Upper lobe of left lung (tissue), 6 donors: ENCODE data around the gene AAMP. TPM values are rescaled to one million over a fixed set of nuclear protein-coding genes. Genes with fewer than 3 reads are reported as not detected.

ENCODE experiments used
- ATAC-seq, 2 donors: fragments of 200-7000 bp; cut with Tn5 transposase; one replicate each; pipeline ENCODE4 v1.9.1; 2022; ENCODE audit warnings: mild to moderate bottlenecking in 2 of 2, moderate library complexity in 2 of 2; ENCODE audit not compliant: low FRiP score in 2 of 2
- DNase-seq, 2 donors: peaks; one replicate each; pipeline ENCODE4 v3.0.0-alpha.2; 2019 to 2020
- H3K27ac ChIP-seq, 4 donors: fragments of 200-600 bp; sonication (generic); one replicate each; pipeline ENCODE4 v1.5.1; 2016 to 2019
- H3K27me3 ChIP-seq, 4 donors: fragments of 200-600 bp; sonication (generic); one replicate each; pipeline ENCODE4 v1.5.1; 2017 to 2019
- H3K36me3 ChIP-seq, 4 donors: fragments of 200-600 bp; sonication (generic); one replicate each; pipeline ENCODE4 v1.5.1; 2016 to 2019
- H3K4me1 ChIP-seq, 4 donors: fragments of 200-600 bp; sonication (generic); one replicate each; pipeline ENCODE4 v1.5.1; 2018 to 2019
- H3K4me3 ChIP-seq, 4 donors: fragments of 200-600 bp; sonication (generic); one replicate each; pipeline ENCODE4 v1.5.1; 2017 to 2019; ENCODE audit warnings: mild to moderate bottlenecking in 2 of 4, moderate library complexity in 1 of 4
- H3K9me3 ChIP-seq, 4 donors: fragments of 200-600 bp; sonication (generic); one replicate each; pipeline ENCODE4 v1.5.1; 2018 to 2019
- EP300 ChIP-seq, 4 donors: sonication (generic); formaldehyde crosslinking; IDR thresholded peaks; one replicate each; pipeline ENCODE4 v1.5.1; 2017; ENCODE audit warnings: antibody characterized with exemption in 4 of 4, control low read depth in 2 of 4
- POLR2A ChIP-seq, 4 donors: fragments of 450-650 bp; IDR thresholded peaks; one replicate each; pipeline ENCODE4 v1.5.1; 2016 to 2017; ENCODE audit warnings: antibody characterized with exemption in 4 of 4, mild to moderate bottlenecking in 2 of 4
- POLR2AphosphoS5 ChIP-seq, 2 donors: sonication (generic); formaldehyde crosslinking; IDR thresholded peaks; one replicate each; pipeline ENCODE4 v1.5.1; 2017; ENCODE audit warnings: antibody characterized with exemption in 2 of 2
- WGBS, 2 donors: methylation state at CpG; one replicate each; pipeline ENCODE4 v1.1.5; 2017 to 2018; 5-methylcytosine and 5-hydroxymethylcytosine counted together
- total RNA-seq, 6 donors: library from RNA; depleted of rRNA in 4 of 6; stranded (reverse); fragments of >200 nt in 4 of 6; gene quantifications; one replicate each; pipeline versions ENCODE4 v1.1.0 to v1.2.1, GENCODE V29; 2016 to 2021
- TF ChIP-seq, protein P1 (sequence below), 6 experiments: fragments of 450-650 bp in 4 of 6; fragments of 200-600 bp in 2 of 6; sonication (generic) in 2 of 6; IDR thresholded peaks; one replicate each; pipeline ENCODE4 v1.5.1; 2016 to 2019; ENCODE audit warnings: antibody characterized with exemption in 6 of 6
- donor health status: DM: no; HTN: no; CAD: no; lungs with moderate emphysema.
- donor health status: DM: no; HTN: yes; CAD: no; lungs with severe emphysema.

The AAMP gene
- total RNA-seq, 6 donors from 2014 or later = 67.1 to 168 (median 118) TPM

DNA sequence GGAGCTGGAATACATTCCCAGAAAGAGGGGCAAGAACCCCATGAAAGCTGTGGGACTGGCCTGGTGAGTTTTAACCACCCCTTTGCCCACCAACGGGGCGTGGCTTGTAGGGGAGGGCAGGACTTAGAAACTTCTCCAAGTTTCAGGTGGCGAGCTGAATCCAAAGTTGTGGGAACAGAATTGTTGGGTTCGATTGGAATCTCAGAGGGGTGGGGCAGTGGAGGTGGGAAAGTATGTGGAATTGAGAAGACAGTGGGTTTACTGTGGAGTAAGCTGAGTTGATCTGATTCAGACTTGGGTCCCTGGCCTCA is 1.5 kb upstream of the AAMP start:
- peaks cover 22 to 53% (median 42%) of the 10 kb centered on the region in 4 donors for H3K36me3 ChIP-seq
- no peak for ATAC-seq
- H3K27me3 ChIP-seq = no peaks in the 10 kb centered on the region
- H3K4me3 ChIP-seq = peak overlapping the region in 3 of 4 donors; percentile 69 to 82 (median 75)
- WGBS, 2 donors = 49 to 55% methylated on average over 4 of the region's 4 CpGs
- H3K9me3 ChIP-seq = no peaks in the 10 kb centered on the region
- TF ChIP-seq POLR2AphosphoS5 (IDR thresholded peaks at IDR 0.05) (no peak), EP300 (IDR thresholded peaks at IDR 0.05) (no peak), POLR2A (IDR thresholded peaks at IDR 0.05) (no peak)
- TF ChIP-seq, protein P1, sequence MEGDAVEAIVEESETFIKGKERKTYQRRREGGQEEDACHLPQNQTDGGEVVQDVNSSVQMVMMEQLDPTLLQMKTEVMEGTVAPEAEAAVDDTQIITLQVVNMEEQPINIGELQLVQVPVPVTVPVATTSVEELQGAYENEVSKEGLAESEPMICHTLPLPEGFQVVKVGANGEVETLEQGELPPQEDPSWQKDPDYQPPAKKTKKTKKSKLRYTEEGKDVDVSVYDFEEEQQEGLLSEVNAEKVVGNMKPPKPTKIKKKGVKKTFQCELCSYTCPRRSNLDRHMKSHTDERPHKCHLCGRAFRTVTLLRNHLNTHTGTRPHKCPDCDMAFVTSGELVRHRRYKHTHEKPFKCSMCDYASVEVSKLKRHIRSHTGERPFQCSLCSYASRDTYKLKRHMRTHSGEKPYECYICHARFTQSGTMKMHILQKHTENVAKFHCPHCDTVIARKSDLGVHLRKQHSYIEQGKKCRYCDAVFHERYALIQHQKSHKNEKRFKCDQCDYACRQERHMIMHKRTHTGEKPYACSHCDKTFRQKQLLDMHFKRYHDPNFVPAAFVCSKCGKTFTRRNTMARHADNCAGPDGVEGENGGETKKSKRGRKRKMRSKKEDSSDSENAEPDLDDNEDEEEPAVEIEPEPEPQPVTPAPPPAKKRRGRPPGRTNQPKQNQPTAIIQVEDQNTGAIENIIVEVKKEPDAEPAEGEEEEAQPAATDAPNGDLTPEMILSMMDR (IDR thresholded peaks at IDR 0.05) = no peak
- H3K4me1 ChIP-seq = peaks cover 42 to 61% (median 48%) of the 10 kb centered on the region in 4 donors
- no peak for DNase-seq
- H3K27ac ChIP-seq = peak overlapping the region; percentile 29 to 88 (median 77)

DNA sequence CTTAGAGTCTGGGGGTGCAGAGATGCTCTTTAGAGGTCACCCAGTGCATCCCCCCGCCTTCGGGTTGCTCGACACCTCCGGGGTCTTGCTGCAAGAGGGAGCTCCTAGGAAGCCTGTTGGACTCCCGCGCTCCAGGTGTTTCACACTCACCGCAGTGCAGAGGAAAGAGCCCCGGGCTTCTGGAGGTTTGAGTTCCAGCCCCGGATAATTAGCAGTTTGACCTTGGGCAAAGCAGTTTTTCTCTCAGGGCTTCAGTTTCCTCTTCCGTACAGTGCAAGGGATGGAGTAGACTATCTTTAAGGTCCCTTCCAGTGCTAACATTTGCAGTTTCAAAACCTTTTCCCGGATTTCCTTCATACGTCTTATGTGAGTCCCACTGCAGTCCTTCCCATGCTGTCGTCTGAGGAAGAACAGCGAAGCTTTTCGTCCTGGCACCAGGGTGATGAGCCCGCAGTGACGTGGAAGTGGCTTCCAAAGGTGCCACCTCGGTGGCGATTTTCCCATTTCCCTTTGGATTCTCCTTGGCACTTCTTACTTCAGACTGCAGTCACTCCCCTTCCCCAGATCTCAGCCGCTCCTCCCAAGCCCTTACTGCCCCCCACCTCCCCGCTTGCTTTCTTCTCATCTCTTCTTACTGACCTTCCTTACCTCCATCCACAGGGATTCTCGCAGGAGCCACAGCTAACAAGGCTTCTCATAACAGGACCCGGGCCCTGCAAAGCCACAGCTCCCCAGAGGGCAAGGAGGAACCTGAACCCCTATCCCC is 967 bp upstream of the AAMP start:
- WGBS, 2 donors = 6 to 8% methylated on average over 17 to 23 of the region's 23 CpGs
- TF ChIP-seq POLR2A (IDR thresholded peaks at IDR 0.05) (no peak), EP300 (IDR thresholded peaks at IDR 0.05) (no peak)
- TF ChIP-seq, protein P1 (IDR thresholded peaks at IDR 0.05) = no peak
- ATAC-seq (no peak), DNase-seq (no peak)
- peaks cover 17 to 53% (median 42%) of the 10 kb centered on the region in 4 donors for H3K36me3 ChIP-seq
- no peaks in the 10 kb centered on the region for H3K27me3 ChIP-seq
- peaks cover 42 to 60% (median 48%) of the 10 kb centered on the region in 4 donors for H3K4me1 ChIP-seq
- no peaks in the 10 kb centered on the region for H3K9me3 ChIP-seq
- H3K4me3 ChIP-seq = peak overlapping the region; percentile 32 to 82 (median 72)
- peak overlapping the region; percentile 29 to 88 (median 77) for H3K27ac ChIP-seq

DNA sequence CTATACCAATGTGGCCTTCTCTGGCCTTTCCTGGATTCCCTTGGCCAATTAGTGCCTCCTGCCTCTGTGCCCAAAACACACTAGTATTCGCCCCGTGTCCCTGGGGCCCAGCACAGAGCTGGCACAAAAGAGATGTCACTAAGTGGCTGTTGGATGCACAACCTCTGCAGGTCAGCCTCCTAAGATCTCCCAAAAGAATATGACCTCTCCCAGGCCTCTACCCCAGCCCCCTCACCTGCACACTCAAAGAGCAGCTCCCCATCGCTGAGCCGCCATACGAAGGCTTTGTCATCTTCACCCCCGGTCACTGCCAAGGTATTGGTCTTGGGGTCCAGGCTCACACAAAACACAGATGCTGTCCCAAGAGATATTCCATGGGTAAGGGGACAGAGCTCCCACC is 2.7 kb downstream of the AAMP start:
- H3K27me3 ChIP-seq = no peaks in the 10 kb centered on the region
- peaks cover 31 to 63% (median 42%) of the 10 kb centered on the region in 4 donors for H3K4me1 ChIP-seq
- H3K9me3 ChIP-seq = no peaks in the 10 kb centered on the region
- no peak for ATAC-seq
- no peak overlapping the region for H3K27ac ChIP-seq
- 96 to 98% methylated on average over 6 of the region's 6 CpGs for WGBS, 2 donors
- no peak for DNase-seq
- TF ChIP-seq, protein P1 (IDR thresholded peaks at IDR 0.05) = no peak
- TF ChIP-seq POLR2A (IDR thresholded peaks at IDR 0.05) (no peak), EP300 (IDR thresholded peaks at IDR 0.05) (no peak), POLR2AphosphoS5 (IDR thresholded peaks at IDR 0.05) (no peak)
- no peak overlapping the region for H3K4me3 ChIP-seq
- peaks cover 6 to 58% (median 49%) of the 10 kb centered on the region in 4 donors for H3K36me3 ChIP-seq

DNA sequence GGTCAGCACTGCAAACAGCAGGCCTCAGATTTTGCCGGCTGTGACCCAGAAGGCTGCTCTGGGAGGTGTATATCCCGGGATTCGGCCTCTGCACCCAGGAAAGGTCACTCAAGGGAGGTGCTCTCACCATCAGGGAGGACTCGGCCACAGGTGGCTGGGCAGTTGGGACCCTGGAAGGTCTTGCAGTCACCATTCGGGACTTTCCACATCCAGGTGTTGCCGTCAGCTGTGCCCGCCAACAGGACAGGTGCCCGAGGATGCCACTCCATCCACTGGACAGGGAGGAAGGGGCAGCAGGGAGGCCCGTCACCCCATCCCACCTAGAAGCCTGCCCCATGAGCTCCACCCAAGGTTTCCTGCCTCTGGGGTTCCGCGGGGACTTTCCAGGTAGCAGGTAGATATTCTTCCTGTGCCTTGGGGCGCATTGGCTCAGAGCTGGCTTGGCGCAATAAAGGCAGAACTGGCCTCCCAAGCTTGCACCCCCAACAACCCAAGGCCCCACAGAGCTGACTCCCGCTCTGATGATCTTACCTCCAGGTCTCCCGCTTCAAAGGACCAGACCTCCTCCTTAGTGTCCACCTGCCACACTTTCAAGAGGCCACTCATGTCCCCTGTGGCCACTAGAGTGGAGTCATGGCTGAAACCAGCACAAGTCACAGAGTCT is 3.5 kb downstream of the AAMP start:
- DNase-seq (no peak), ATAC-seq (no peak)
- Histone ChIP-seq H3K36me3 (peaks cover 6 to 58% (median 49%) of the 10 kb centered on the region in 4 donors), H3K27me3 (no peaks in the 10 kb centered on the region), H3K27ac (no peak overlapping the region), H3K4me3 (no peak overlapping the region), H3K4me1 (peaks cover 25 to 59% (median 42%) of the 10 kb centered on the region in 4 donors), H3K9me3 (no peaks in the 10 kb centered on the region)
- 92 to 97% methylated on average over 11 to 15 of the region's 15 CpGs for WGBS, 2 donors
- TF ChIP-seq POLR2A (IDR thresholded peaks at IDR 0.05) (no peak), EP300 (IDR thresholded peaks at IDR 0.05) (no peak), POLR2AphosphoS5 (IDR thresholded peaks at IDR 0.05) (no peak)
- TF ChIP-seq, protein P1 (IDR thresholded peaks at IDR 0.05) = no peak
